IPS-18a (cell line): ENCODE results near the gene SPIB.
A peak's percentile ranks its signal among the peaks of the same experiment; 100 is the strongest.
"Not testable (repeated sequence)": the region's sequence is repeated elsewhere in the genome, so short reads cannot be mapped to it uniquely, and the experiment has no call there.

Source experiments
- H3K27ac ChIP-seq: one replicate; pipeline ENCODE4 v1.5.1; 2013; ENCODE audit warnings: low read length
- H3K27me3 ChIP-seq: one replicate; pipeline ENCODE4 v1.6.1; 2013; ENCODE audit warnings: mild to moderate bottlenecking, low read length; ENCODE audit not compliant: control insufficient read depth, insufficient read depth
- H3K36me3 ChIP-seq: one replicate; pipeline ENCODE4 v1.6.1; 2013; ENCODE audit warnings: low read depth, low read length; ENCODE audit not compliant: control insufficient read depth
- H3K4me1 ChIP-seq: one replicate; pipeline ENCODE4 v1.6.1; 2013; ENCODE audit warnings: low read depth, low read length; ENCODE audit not compliant: control insufficient read depth
- H3K4me3 ChIP-seq: one replicate; pipeline ENCODE4 v1.5.1; 2013; ENCODE audit warnings: low read length
- H3K9ac ChIP-seq: one replicate; pipeline ENCODE4 v1.6.1; 2013; ENCODE audit warnings: mild to moderate bottlenecking, low read length, moderate library complexity
- H3K9me3 ChIP-seq: one replicate; pipeline ENCODE4 v1.6.1; 2013; ENCODE audit warnings: low read depth, low read length; ENCODE audit not compliant: control insufficient read depth

Gene SPIB

DNA sequence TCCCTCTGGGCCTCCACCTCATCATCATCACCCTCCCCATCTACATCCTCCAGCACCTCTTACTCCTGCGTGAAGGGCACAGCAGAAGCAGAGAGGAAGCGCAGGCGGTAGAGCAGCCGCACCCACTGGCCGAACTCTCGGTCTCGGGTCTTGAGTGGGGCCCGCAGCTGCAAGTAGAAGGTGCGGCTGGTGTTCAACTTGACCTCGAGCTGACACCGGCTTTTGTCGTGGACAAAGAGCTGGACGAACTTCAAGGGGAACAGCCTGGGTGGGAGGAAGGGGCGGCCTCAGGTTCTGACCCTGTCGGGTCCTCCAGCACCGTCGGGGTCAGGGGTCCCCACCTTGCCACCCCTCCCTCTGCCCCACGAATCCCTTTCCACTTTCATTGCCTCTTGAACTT is 48.8 kb downstream of the SPIB start:
- no peaks in the 10 kb centered on the region for H3K36me3 ChIP-seq
- no peak overlapping the region for H3K27ac ChIP-seq
- H3K9ac ChIP-seq: no peak overlapping the region
- H3K4me1 ChIP-seq: peaks cover 6% of the 10 kb centered on the region
- no peaks in the 10 kb centered on the region for H3K27me3 ChIP-seq
- no peaks in the 10 kb centered on the region for H3K9me3 ChIP-seq
- no peak overlapping the region for H3K4me3 ChIP-seq

DNA sequence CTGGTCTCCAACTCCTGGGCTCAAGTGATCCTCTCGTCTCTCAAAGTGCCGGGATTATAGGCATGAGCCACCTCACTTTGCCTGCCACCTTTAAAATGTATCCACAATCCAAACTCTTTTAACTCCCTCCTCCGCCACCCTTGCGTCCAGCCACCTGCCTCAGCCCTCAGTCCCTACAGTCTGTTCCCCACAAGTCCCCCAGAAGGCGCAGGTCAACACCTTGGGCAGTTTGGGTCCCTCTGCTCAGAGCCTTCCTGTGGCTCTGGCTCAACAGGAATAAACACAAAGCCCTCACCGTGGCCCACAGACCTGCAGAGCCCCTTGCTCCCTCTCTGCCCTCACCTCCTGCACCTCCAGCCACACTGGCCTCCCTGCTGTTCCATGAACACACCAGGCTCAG is 50.1 kb downstream of the SPIB start:
- H3K27me3 ChIP-seq: no peaks in the 10 kb centered on the region

DNA sequence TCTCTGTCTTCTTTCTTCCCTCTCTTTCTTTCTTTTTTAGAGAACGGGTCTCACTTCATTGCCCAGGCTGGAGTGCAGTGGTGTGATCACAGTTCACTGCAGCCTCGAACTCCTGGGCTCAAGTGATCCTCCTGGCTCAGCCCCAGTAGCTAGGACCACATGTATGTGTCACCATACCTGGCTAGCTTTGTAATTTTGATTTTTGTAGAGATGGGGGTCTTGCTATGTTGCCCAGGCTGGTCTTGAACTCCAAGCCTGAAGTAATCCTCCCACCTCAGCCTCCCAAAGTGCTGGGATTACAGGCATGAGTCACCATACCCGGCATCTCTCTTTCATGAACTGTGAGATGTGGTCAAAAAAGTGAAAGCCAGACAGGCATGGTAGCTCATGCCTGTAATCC is 54.6 kb downstream of the SPIB start:
- H3K27me3 ChIP-seq, H3K4me3 ChIP-seq, H3K36me3 ChIP-seq, H3K4me1 ChIP-seq, H3K9me3 ChIP-seq, H3K27ac ChIP-seq, H3K9ac ChIP-seq: not testable (repeated sequence)

More for the DNA sequence above, 50.1 kb downstream of the SPIB start:
- no peaks in the 10 kb centered on the region for H3K36me3 ChIP-seq
- no peak overlapping the region for H3K9ac ChIP-seq
- H3K4me1 ChIP-seq: peaks cover 6% of the 10 kb centered on the region
- H3K4me3 ChIP-seq: no peak overlapping the region
- H3K9me3 ChIP-seq: no peaks in the 10 kb centered on the region
- no peak overlapping the region for H3K27ac ChIP-seq

DNA sequence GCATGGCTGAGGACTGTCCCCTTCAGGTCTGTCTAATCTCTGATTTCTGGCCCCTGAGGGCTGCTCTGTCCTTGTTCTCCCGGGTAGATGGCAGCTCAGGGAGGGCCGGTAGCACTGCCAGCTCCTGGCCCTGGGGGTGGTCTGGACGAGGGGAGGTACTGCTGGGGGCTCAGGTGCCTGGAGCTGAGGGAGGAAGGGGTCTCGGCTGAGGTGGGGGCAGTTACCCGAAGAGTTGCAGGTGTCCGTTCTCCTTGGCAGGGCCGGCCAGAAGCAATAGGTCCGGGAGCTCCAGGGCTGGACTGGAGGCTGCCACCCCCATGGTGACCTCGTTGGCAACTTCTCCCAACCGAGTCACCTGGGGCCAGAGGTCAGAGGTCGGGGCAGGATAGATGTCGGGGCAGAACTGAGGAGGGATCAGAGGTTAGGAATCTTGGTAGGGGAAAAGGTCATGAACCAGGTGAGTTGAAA is 56.4 kb downstream of the SPIB start:
- Histone ChIP-seq H3K27me3 (no peaks in the 10 kb centered on the region), H3K4me3 (no peak overlapping the region), H3K36me3 (peaks cover 11% of the 10 kb centered on the region), H3K4me1 (peaks cover 5% of the 10 kb centered on the region), H3K27ac (no peak overlapping the region), H3K9me3 (no peaks in the 10 kb centered on the region), H3K9ac (no peak overlapping the region)

DNA sequence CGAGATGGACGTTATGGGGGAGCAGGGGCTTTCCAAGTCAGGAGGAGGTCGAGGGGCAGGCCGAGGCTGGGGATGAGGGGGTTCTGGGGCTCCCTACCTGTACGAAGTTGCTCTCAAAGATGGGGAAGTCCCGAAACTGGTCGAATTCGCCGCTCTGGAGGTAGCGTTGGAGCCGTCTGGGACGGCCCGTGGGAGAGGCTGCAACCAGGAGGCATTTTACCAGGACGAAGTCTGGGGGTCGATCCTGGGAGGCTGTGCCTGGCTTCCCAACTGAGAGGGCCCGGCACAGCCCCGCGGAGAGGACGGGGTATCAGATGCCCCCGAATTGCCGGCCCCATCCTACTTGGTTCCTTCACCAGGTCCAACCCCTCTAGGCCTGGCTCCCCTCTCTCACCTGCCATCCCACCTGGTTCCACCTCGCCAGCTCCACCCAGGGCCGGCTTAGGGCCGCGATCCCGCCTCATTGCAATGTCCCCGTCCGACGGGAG is 57.0 kb downstream of the SPIB start:
- no peak overlapping the region for H3K9ac ChIP-seq
- no peaks in the 10 kb centered on the region for H3K9me3 ChIP-seq
- H3K4me1 ChIP-seq: peaks cover 5% of the 10 kb centered on the region
- no peak overlapping the region for H3K27ac ChIP-seq
- H3K27me3 ChIP-seq: no peaks in the 10 kb centered on the region
- peaks cover 11% of the 10 kb centered on the region for H3K36me3 ChIP-seq
- H3K4me3 ChIP-seq: peak overlapping the region; percentile 11

DNA sequence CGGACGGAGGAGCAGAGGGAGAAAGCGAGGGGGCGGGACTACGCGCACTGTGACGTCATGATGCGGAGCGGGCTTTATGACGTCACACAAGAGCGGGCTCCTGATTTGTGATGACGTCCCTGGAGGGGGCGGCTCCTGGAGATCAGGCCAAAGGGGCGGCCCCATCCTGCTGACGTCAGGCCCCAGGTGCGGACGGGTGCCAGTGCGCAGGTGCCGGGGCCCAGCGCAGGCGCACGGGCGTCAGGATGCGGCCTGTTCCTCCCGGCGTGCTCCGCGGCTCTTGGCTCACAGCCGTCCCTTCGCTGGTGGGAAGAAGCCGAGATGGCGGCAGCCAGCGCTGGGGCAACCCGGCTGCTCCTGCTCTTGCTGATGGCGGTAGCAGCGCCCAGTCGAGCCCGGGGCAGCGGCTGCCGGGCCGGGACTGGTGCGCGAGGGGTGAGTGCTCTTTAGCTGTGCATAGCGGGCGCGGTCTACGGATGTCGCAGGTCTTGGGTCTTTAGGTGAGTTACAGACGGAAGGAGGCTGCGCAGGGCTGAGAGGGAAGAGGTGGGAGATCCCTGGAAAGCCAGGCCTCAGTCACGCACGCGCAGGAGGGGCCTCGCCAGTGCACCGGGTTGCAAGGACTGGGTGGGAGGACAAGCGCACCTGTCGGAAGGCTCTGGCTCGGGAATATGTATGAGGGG is 57.6 kb downstream of the SPIB start, which contains the start of the genes EMC10 and GARIN5A:
TSS of gene EMC10 (plus strand) at position 284 of the 683 bp plus-strand sequence. CDS start at position 322, 38 bp downstream.
TSS of gene GARIN5A (minus strand) at position 625 of the 683 bp plus-strand sequence. CDS start at position 165, 460 bp downstream.
- no peaks in the 10 kb centered on the region for H3K9me3 ChIP-seq
- H3K36me3 ChIP-seq: peaks cover 11% of the 10 kb centered on the region
- no peaks in the 10 kb centered on the region for H3K27me3 ChIP-seq
- peaks cover 5% of the 10 kb centered on the region for H3K4me1 ChIP-seq
- peak within 1 kb of the TSS; percentile 50 for H3K27ac ChIP-seq
- H3K4me3 ChIP-seq: peak within 1 kb of the TSS; percentile 74
- H3K9ac ChIP-seq: peak within 1 kb of the TSS; percentile 78

DNA sequence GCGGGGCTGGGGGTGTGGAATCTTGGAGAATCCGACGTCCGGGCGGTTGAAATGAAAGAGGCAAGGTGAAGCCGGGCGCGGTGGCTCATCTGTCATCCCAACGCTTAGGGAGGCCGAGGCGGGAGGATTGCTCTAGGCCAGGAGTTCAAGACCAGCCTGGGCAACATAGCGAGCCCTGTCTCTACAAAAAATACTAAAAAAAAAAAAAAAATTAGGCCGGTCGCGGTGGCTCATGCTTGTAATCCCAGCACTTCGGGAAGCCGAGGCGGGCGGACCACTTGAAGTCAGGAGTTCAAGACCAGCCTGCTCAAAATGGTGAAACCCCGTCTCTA is 58.1 kb downstream of the SPIB start:
- H3K9me3 ChIP-seq: no peaks in the 10 kb centered on the region
- peaks cover 11% of the 10 kb centered on the region for H3K36me3 ChIP-seq
- peak overlapping the region; percentile 78 for H3K9ac ChIP-seq
- H3K27ac ChIP-seq: no peak overlapping the region
- no peaks in the 10 kb centered on the region for H3K27me3 ChIP-seq
- H3K4me1 ChIP-seq: peaks cover 5% of the 10 kb centered on the region
- peak overlapping the region; percentile 74 for H3K4me3 ChIP-seq

DNA sequence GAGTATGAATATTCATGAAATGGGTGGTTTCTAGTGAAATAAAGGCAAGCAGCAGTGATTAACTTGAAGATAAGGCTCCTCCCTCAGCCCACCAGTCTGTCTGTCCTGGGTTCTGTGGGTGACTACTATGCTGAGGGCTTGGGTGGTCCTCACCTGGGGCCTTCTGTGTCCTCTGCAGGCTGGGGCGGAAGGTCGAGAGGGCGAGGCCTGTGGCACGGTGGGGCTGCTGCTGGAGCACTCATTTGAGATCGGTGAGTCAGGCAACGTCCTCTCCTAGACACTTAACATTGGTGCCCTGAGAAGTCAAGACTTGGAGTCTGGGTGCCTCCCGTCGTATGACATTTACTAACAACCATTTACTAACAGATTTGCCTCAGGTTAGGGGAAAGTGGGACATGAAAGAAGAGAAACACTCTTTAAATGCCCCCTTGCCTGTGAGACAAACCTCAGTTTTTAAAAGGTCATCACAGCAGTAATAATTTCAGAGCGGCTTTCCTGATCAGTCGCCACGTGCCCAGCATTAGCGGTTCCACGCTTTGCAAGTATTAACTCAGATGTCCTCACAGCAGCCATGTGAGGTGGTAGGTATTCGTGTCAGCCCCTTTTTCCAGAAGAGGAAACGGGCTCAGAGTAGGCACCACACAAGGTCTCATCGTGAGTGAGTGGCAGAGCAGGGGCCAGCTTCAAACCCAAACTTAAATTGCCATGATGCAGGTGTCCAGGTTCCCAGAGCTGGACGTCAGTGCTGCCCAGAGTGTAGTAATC is 59.2 kb downstream of the SPIB start:
- no peak overlapping the region for H3K27ac ChIP-seq
- no peak overlapping the region for H3K9ac ChIP-seq
- peak overlapping the region; percentile 74 for H3K4me3 ChIP-seq

DNA sequence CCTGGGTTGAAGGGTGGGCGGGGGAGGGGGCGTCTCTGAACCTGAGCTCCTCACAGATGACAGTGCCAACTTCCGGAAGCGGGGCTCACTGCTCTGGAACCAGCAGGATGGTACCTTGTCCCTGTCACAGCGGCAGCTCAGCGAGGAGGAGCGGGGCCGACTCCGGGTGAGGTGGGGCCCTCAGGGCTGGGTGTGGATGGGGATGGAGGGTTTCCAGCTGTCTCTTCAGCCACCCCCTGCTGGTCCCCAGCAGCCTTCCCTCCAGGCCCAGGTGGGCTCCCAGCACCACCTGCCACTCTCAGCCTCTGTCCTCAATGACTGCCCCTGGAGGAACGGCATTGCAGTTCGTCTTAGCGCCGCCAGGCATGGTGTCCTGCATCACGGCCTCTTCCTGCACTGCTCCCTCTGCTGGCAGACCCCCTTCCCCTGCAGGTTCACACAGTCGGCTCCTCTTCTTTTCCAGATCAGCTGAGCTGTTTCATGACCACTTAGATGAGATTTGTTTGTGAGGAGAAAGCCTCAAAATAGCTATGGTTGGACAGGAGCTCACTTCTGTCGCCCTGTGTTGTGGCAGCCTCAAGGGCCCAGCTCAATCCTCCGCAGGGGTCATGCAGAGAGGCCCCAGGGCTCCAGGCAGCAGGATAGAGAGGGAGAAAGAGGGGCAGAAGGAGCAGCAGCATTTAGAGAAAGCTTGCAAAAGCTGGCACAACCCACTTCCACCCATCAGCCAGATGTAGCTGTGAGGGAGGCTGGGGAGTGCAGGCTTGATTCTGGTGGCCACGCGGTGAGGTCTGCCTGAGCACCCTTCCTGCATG is 60.4 kb downstream of the SPIB start:
- H3K27me3 ChIP-seq: no peaks in the 10 kb centered on the region
- no peak overlapping the region for H3K27ac ChIP-seq
- no peak overlapping the region for H3K4me3 ChIP-seq
- no peaks in the 10 kb centered on the region for H3K9me3 ChIP-seq
- no peak overlapping the region for H3K9ac ChIP-seq
- peaks cover 19% of the 10 kb centered on the region for H3K36me3 ChIP-seq
- H3K4me1 ChIP-seq: peaks cover 5% of the 10 kb centered on the region

More for the DNA sequence above, 59.2 kb downstream of the SPIB start:
- H3K4me1 ChIP-seq: peaks cover 5% of the 10 kb centered on the region
- no peaks in the 10 kb centered on the region for H3K27me3 ChIP-seq
- H3K36me3 ChIP-seq: peaks cover 15% of the 10 kb centered on the region
- H3K9me3 ChIP-seq: no peaks in the 10 kb centered on the region

DNA sequence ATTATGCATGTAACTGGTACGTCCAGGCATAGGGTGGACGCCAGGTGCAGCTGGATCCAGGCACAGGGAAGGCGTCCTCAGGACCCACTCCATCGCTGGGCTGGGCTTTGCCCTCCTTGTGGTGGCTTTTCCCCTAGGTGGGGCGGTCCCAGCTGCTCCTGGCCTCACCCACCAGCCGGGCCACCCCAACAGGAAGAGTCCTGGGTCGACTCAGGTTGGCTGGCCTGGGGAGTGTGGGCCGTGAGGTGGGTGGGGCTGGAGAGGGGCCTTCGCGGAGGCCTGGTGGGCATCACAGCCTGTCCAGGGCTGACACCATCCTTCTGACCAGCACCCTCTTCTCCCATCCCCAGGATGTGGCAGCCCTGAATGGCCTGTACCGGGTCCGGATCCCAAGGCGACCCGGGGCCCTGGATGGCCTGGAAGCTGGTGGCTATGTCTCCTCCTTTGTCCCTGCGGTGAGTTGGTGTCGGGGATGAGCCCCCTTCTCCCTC is 61.1 kb downstream of the SPIB start:
- Histone ChIP-seq H3K27me3 (no peaks in the 10 kb centered on the region), H3K9me3 (no peaks in the 10 kb centered on the region), H3K9ac (no peak overlapping the region), H3K27ac (no peak overlapping the region), H3K4me3 (no peak overlapping the region), H3K4me1 (peaks cover 5% of the 10 kb centered on the region), H3K36me3 (peaks cover 19% of the 10 kb centered on the region)
